Loucy (cell line): ENCODE data around the gene BANF1.

Experiments
- CTCF ChIP-seq: fragments of 200-600 bp; sonication (generic); conservative IDR thresholded peaks from 2 replicates; pipeline ENCODE4 v1.5.1; 2014; ENCODE audit warnings: mild to moderate bottlenecking, antibody characterized with exemption, low read length
- EZH2phosphoT487 ChIP-seq: fragments of 200-600 bp; IDR thresholded peaks from 2 replicates; pipeline ENCODE4 v1.6.1; 2018; ENCODE audit warnings: antibody characterized with exemption, mild to moderate bottlenecking, moderate library complexity, borderline replicate concordance

- TF ChIP-seq CTCF (no peak), EZH2phosphoT487 (no peak)
These were observed 988 bp downstream of the BANF1 start for GRCh38 chr11:66003291-66003690.
